NCI-H82 treated with DMSO at 0.1 percent for 48 hours (cell line): ENCODE data around the gene DRD2.

Experiments
- DNase-seq: peaks from one replicate; lab custom pipeline; 2025; ENCODE audit not compliant: unreplicated experiment; lab: John Stamatoyannopoulos, UW

The DRD2 gene

DNA sequence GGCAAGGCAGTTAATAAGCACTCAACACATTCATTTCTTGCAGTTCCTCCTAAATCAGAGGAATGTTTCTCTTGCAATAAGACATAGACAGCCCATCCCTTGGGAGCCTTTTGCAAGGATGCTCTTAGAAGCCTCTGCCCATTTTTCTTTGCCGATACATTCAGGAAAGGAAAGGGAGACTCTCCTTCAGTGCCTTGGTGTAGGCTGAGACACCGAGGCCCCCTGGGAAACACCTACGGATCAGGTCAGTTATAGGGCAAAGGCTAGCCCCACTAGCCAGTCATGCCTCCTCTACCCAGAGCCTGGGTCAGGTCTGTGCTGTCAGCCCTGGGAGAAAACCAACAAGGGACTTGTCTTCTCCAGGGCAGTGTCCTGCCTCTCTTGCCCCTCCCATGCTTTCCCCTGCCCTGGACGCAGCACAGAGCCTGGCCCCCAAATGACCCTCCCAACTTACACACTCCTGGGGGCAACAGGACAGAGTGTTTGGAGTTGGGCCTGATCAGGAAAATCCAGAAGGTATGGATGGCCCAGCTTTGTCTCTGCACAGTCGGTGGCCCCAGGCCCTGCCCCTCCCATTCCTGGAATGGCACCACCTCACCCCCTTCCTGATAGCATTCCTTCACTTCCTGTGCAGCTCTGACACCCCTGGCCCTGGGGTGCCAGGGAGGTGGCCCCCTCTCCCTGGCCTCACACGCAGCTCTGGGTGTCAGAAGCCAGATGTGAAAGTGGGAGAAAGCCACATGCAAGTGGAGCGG lies 69.3 kb downstream of the DRD2 start:
- DNase-seq = no peak

DNA sequence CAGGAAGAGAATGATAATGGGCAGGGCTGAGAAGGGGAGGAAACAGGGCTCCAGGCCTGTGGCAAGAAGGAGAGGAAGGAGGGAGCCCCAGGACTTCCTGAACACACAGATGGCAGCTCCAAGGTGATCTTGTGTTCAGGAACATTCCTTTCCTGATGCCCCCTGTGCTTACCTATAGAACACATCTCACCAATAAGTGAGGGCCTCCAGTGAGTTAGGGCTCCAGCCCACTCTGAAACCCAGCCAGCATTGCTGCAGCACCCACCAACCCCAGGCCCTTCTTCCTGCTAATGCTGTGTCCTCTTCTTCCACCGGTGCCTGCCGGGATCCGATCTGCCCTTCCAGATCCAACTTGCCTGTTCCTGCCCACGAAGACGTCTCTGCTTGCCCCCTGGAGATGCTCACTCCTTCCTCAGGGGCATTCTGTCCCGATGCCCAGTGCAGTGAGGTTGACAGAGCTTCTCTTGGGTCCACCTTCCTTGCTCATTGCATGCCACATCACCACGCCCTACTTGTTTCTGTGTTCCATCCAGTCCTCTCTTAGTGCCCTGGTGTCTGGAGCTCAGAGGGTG lies 70.3 kb downstream of the DRD2 start:
- DNase-seq = no peak

DNA sequence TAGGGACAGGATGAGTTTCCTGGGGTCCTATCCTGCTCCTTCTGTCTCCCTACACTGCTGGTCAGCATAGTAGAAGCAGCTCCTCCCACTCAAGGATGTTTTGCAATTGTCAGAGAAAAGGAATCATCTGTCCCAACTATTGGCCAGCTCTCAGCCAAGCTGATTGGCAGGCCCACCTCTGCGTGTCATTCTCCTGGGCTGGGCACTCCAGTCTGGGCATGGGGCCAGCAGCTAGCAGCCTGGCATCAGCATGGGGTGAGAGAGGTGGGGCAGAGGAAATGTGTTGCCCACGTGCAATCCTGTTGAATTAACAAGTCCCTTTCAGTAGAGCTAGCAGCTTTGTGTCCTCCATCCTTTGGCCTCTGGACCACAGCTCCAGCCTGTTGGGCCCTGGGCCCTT lies 73.5 kb downstream of the DRD2 start:
- no peak for DNase-seq

DNA sequence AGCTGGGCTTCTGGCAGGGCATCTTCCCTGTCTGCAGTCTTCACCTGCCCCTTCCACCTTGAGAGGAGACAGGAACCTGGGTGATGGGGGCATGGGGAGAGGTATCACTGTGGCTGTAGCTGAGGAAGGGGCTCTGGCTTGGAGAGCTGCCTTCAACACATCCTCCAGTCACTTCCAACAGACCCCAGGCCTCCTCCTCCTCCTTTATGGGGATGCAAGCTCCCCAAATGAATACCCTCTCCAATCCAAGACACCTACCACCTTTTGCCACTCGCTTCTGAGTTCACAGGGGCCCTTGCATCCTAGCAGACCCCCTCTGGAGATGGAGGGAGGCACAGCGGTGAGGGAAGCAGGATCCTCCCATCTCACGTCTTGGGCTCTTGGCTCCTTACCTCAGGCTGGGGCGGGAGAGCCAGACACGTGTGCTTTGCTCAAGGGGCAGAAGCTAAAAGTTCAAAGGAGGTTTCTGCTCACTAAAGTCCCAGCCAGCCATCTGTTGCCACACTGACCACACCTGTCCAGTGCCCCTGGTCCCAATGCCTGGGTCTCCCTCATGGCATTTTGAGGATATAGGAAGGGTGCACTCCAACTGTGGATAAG lies 74.5 kb downstream of the DRD2 start:
- no peak for DNase-seq

DNA sequence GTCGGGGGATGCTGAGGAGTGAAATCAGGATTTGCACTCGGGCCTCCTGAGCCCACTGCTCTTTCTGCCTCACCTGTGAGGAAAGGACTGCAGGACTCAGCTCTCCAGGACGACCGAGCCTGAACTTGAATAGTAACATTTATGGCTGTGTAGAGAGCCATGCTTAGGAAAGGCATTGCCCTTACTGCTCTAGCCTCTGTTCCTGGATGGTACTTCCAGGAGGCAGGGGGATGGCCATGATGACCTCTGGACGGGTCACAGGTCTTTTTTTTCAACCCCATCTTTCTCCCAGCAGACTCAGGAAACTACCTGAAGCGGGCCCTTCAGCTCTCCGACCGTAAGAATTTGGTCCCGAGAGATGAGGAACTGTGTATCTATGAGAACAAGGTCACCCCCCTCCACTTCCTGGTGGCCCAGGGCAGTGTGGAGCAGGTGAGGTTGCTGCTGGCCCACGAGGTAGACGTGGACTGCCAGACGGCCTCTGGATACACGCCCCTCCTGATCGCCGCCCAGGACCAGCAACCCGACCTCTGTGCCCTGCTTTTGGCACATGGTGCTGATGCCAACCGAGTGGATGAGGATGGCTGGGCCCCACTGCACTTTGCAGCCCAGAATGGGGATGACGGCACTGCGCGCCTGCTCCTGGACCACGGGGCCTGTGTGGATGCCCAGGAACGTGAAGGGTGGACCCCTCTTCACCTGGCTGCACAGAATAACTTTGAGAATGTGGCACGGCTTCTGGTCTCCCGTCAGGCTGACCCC lies 76.3 kb downstream of the DRD2 start:
- DNase-seq = no peak

DNA sequence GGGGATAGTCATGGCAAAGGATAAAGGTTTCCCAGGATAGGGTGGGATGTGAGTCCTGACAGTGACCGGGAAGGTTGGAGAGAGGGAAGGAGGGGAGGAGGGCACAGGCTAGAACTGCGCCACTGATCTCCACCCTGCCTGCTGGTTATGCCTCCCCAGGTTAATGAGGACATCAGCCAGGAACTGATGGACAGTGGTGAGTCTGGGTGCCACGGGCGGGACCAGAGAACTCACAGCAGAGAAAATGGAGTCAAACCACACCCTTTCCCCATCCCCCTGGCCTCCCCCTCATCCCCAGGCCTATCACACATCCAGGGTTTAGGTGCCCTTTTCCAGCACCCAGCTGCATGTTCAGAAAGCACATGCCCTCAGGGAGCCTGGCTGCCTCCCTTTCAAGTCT lies 77.4 kb downstream of the DRD2 start:
- DNase-seq = no peak

DNA sequence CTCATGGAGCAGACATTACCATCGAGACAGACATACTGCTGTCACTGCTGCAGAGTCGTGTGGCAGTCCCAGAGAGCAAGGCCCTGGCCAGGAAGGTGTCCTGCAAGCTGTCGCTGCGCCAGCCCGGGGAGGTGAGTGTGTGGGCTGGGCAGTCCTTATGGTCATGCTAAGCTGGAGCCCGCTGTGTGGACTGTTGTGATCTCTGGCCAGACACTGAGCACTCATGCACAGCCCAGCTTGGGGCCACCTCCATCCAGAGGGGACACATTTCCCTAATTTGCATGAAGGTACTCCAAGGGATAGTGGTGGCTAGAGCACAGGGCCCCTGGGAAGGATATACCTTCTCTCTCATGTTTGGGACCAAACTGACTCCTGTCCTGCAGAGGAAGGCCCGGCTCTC lies 78.0 kb downstream of the DRD2 start:
- no peak for DNase-seq

DNA sequence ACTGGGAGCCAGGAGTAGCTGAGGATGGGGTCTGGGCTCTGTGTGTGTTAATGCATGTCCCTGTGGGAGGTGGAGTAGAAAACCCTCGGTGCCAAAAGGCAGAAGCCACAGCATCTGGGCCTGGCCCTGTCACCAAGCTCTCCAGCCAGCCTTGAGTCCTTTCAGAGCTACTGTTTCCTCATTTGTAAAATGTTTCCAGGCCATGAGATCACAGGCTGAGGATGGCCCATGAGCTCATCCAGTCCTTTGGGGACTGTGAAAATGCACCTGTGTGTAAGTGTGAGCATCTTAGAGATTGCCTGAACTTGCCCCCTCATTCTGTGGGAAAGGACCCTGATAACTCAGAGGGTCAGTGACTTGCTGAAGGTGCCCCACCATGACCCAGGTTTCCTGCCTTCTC lies 78.5 kb downstream of the DRD2 start:
- DNase-seq = no peak

DNA sequence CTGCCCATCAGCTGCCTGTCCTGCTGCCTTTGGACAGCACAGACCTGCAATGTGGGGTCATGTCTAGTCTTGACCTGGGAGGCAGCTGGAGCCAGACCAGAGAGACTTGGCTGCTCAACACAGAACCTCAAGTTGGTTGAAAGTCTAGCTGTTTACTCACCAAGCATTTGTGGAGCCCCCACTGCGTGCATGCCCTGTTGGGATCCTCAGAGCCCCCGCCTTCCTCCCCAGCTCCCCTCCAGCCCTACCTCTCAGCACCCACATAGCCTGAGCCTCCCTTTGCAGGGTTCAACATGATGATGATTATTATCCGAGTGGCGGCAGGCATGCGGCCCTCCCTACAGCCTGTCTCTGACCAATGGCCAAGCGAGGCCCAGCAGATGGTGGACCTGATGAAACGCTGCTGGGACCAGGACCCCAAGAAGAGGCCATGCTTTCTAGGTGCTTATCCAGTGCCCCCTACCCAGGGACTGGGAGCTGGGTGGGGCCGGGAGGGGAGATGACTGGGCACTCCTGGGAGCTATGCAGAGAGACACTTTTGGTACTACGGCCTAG lies 79.3 kb downstream of the DRD2 start:
- DNase-seq = no peak

DNA sequence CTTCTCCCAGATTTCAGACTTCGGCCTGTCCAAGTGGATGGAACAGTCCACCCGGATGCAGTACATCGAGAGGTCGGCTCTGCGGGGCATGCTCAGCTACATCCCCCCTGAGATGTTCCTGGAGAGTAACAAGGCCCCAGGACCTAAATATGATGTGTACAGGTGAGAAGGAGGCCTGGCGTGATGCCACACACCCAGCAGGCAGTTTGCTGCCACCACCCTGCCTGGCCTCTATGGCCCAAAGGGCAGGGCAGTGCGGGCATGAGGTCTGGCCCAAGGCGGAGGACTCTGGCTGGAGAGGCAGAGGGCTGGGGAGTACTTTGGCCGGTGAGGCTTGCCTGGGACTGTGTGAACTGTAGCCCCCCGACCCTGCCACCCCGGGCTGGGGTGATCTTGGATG lies 80.3 kb downstream of the DRD2 start:
- DNase-seq = no peak

DNA sequence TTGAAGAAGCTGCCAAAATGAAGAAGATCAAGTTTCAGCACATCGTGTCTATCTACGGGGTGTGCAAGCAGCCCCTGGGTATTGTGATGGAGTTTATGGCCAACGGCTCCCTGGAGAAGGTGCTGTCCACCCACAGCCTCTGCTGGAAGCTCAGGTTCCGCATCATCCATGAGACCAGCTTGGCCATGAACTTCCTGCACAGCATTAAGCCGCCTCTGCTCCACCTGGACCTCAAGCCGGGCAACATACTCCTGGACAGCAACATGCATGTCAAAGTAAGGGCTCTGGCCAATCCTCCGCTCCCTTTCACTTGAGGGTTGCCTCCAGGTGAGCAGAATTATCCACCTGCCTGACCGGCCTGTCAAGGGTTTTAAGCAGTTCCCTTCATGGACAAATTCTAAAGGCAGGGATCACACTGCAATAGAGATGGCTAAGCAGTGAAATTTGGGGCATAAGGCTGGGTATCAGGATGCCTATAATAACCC lies 81.7 kb downstream of the DRD2 start:
- DNase-seq = no peak

DNA sequence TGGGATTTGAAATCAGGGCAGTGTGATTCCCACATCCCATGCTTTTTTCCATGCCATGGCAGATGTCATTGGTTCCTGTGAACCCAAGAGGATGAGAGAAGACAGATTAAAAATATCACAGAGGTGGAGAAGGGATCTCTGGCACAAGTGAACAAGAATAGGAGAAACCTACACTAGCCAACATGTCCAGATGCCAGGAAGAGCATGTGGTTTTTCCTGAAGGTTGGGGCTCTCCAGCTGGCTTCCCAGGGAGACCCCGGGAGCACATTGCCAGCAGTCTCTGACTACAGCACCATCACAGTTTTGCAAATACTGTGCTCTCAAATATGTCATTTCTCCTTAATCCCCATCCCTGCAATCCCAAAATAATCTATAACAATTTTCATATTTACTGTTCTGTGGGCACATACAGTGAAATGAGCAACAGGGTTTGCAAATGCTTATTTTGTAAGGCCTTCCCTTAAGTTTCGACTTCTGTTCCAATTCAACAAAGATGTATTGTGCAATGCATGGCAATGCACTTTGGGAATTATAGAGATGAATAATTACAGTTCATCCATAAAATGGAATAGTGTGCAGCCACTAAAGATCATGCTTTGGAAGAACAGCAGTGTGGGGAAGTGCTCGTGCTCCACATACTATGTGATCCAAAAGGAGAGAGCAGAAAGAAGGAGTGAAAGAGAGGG lies 82.8 kb downstream of the DRD2 start:
- DNase-seq = no peak

DNA sequence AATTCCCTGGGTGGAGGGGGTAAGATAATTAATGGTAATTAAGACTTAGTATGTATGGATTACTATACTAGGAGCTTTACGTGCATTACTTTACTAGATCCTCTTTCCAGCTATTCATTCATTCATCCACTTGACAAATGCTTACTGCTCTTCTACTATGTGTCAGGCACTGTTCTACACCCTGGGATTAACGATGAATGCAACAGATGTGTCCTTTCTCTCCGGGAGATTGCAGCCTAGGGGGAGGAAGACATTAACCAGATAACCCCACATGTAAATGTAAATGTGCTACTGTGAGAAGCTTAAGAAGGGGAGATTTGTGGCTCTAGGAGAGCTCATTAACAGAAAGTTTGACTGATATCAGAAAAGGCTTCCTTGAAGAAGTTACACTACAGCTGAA lies 85.9 kb downstream of the DRD2 start:
- DNase-seq = peak; percentile 99

DNA sequence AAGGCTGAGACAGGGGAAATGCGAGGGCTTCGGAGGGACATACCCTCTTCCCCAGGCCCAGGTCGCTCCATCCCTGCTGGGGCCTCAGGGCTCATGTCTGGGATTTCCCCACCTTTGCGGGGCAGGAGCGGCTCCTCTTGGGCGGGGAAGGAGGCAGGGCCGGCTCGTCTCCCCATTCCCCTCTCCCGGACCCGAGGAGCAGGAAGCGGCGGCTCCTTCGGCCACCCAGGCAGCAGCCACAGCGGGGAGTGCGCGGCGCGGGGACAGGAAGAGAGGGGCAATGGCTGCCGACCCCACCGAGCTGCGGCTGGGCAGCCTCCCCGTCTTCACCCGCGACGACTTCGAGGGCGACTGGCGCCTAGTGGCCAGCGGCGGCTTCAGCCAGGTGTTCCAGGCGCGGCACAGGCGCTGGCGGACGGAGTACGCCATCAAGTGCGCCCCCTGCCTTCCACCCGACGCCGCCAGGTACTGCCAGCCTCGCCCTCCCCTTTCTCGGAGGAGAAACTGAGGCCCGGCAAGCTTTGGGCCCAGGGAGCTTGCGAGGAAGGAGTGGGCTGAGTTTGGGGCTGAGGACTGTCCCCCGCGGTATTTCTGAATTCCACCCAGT lies 87.5 kb downstream of the DRD2 start, which contains the start of gene ANKK1:
Gene ANKK1 (plus strand): TSS at position 175 of the 607 bp plus-strand sequence. CDS start 106 bp downstream, at position 281.
- no peak for DNase-seq

DNA sequence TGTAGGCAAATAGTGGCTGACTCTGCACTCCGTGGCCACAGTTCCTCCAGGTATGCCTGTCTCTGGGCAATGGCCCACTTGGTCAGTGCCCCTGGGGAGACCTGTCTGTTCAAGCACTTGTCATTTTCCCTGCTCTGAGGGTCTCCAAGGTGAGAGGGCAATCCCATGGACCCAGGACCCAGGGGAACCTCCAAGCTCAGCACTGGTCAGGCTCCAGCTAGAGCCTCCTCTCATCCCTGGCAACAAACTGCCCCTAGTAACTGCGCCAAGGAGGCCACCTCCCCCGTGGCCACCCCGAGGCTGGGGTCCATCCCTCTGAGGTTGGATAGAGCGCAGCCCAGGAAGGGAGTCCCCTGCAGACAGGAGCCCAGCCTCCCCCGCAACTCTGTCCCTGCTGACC lies 88.3 kb downstream of the DRD2 start:
- DNase-seq = no peak

DNA sequence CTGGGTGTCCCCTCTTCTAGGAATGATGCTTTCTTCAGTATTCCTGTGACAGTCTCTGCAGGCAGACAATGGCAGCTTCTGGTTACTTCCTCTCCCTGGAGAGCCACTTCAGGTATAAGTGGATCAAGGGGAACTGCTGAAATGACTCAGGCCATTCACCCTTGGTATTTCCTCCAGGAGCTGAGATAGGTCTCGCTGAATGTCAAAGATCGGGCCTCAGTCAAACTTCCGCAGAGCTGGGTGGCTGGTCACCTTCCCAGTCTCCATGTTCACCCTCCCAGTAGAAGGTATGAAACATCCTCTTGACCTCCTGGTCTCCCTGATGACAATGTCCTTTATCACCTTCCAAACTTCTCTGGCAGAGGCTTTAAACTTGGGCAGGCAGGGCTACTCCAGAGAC lies 89.4 kb downstream of the DRD2 start:
- no peak for DNase-seq

DNA sequence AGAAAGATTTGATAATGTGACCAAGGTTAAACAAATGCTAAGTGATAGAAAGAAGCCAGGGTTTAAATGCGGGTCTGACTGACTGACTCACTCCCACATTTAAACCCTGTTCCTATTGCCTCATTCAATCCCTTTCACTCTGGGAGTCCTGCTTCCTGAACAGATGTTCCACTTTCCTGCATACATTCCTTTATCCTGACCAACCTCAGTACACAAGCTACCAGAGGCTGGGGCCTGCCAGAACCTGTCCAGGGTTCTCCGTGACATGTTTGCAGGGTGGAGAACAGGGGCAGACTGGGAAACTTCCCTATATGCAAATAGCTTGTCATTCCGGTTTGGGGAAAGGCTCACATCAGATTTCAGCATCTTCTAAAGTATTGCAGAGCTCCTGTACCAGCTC lies 90.6 kb downstream of the DRD2 start:
- peak; percentile 51 for DNase-seq

DNA sequence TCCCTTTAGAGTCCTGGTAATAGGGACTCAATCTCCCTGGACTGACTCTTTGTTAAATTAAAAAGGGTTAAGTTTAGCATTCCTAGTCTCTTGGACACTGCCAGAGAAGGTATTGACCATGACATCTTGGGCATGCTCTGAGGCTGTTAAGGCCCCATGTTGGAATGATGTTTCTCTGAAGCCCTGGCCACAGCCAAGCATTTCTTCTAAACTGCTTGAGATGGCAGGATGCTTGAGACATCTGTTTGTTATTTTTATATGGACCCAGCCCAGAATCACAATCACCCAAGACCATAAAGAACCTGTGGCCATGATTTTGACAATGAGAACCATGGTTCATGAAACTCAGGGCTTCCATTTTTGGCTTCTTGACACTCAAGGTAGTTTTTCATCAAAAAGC lies 93.1 kb downstream of the DRD2 start:
- no peak for DNase-seq

DNA sequence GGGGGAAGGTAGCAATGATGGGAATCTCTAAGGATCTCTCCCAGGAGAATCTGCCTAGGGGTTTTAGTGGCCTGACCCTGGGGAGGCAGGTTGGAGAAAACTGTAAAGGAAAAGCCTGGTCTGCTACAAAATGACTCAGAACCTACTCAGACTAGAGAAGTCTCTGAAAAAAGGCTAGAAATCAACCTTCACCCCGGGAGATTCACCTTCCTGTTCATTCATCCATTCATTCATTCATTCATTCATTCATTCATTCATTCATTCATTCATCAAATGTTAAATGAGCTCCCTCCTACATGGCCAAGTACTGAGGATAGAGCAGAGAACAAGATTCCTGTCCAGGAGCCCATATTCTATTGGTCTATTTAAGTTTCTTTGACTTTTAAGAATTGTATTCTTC lies 96.5 kb downstream of the DRD2 start:
- no peak for DNase-seq

DNA sequence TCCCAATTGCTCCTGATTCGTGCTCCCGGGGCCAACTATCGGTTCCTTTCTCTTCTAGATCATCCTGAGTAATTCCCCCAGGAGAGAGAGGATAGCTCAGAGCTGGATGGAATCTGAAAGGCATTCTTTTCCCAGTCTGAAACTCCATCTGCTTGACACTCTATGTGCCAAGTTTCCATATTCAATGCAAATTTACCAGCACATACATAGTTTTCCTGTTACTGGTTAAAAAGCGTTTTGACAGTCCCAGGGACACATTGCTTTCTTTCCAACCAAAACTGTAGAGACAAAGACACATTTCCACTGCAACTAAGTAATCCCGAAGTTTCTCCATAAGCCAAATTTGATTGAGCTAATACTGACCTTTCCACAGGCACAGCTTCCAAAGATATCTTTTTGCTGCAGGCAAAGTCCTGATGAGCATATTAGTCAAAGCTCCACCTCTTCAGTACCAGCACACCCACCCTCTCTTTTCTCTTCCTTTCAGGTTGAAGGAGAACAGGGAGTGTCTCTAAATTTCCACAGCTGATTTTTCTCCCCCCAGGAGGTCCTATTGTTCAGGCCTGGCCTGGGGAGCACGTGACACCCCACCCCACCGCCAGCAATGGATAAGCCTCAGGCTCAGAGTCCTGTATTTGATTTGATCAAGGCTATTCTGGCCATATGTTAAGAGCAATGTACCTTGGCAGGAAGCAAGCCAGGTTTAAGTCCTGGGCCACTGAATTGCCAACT lies 97.4 kb downstream of the DRD2 start:
- DNase-seq = peak; percentile 38
